Measurements from ENCODE around the gene IQCE.
"Not testable (repeated sequence)": the region's sequence is repeated elsewhere in the genome, so short reads cannot be mapped to it uniquely, and the experiment has no call there.

The IQCE gene

DNA sequence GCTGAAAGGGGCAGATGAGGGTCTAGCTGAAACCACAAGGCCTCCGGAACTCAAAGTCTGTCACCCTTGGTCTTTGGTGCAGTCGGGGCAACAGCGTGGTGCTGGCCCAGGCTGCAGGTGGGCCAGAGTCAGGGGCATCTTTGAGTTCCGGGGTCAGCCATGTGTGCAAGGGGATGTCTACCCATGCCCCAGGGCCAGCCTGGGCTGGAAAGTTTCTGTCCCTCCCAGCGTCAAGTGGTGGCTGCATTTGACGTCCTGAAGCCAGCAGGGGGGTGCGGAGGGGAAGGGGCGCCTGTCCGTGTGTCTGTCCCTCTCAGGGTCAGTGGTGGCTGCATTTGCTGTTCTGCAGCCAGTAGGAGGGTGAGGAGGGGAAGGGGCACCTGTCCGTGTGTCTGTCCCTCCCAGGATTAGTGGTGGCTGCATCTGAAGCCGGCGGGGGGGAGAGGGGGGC is 4.1 kb upstream of the IQCE start:
- no peak for DNase-seq

DNA sequence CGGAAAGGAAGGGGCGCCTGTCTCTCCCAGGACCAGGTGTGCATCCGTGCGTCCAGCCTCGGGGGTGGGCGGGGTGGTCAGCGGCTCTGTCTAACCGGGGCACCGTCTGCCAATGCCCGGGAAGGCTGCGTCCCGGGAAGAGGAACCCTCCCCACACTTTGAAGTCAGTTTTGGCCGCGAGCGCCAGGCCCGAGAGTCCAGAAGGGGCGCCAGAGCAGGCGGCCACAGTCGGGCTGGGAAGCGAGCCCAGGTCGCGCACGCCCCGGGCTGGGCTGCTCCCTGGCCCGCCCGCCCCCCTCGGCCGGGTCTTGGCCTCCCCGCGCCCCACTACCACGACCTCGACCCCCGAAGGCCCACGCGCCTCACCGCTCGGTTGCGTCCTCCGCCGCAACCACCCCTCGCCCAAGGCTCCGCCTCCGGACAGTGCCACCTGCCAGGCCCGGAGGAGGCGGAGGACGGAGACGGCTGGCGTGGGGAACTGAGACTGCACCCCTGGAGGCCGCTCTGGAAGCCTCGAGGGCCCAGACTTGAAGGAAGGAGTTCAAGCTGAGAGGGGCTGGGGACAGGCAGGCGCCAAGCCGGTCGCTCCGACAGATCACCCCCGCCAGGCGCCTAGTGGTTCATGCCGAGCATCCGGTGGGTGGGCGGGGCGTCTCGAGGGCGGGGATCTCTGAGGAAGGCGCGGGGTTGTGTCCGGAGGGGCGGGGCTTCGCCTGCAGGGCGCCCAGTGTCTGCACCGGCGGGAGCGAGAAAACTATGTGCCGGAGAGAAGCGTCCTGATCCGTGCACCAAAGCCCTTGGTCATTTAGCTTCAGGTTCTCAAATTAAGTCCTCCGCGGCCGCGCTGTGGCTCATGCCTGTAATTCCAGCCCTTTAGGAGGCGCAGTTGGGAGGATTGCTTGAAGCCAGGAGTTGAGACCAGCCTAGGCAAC is 3.4 kb upstream of the IQCE start, which contains the start of gene BRAT1:
TSS of gene BRAT1 (minus strand) at position 404 of the 932 bp plus-strand sequence. CDS start 1,093 bp downstream, outside the sequence.
- peak; percentile 93 to 98 (median 97) for DNase-seq

- DNase-seq: peak; percentile 34 to 61 (median 40)
These were observed 638 bp downstream of the IQCE start for GRCh38 chr7:2559283-2559950.

DNA sequence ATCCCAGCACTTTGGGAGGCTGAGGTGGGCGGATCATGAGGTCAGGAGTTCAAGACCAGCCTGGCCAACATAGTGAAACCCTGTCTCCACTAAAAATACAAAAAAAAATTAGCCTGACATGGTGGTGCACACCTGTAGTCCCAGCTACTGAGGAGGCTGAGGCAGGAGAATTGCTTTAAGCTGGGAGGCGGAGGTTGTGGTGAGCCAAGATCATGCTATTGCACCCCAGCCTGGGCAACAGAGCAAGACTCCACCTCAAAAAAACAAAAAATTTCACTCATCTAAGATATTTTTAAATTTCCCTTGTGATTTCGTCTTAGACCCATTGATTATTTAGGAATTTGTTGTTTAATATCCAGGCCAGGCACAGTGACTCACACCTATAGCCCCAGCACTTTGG is 5.2 kb downstream of the IQCE start:
- not testable (repeated sequence) for DNase-seq

- DNase-seq: no peak
These were observed 6.3 kb downstream of the IQCE start for GRCh38 chr7:2564970-2565540.

DNA sequence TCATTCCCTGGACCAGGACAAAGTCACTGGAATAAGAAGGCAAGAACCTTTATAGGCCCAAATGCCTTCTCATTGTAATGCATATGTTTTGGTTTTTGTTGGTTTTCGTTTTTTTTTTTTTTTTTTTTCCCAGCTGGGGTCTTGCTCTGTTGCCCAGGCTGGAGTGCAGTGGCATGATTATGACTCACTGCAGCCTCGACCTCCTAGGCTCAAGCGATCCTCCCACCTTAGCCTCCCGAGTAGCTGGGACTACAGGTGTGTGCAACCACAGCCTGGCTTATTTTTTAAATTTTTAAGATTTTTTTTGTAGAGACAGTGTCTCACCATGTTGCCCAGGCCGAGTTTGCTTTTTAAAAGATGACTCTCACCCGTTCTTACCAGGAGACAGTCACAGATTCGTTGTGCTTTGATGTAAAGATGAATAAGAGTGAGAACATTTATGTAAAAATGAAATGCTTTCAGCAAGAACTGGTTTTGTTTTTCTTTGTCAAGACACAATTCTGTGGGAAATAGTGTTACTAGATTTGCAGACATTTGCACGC is 7.6 kb downstream of the IQCE start:
- DNase-seq: no peak

- no peak for DNase-seq
These were observed 8.3 kb downstream of the IQCE start for GRCh38 chr7:2566890-2567678.

DNA sequence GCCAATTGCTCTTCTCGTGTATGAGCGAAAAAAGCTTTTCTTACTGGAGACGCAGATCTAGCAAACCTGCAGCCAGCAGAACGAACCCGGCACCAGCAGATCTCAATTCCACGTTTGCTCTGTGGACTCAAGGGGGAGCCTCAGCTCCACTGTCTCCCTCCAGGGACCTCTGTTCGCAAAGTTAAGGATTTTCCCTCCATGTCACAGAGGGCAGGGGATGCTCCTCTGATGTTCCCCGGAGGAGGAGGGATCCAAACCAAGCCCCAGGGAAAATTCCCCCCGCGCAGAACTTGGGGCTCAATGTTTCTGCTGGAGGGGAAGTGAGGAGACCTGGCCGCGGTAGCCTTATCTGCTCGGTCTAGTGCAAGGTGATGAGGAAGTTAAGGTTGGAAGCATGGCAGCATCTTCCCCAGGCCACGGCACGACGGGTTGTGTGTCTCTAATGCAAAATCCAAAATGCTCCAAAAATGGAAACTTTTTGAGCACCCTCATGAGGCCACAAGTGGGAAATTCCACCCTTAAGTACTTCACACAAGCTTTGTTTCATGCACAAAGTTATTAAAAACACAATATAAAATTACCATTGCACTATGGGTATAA is 9.0 kb downstream of the IQCE start:
- peak; percentile 60 to 68 (median 65) for DNase-seq

- DNase-seq: no peak
These were observed 9.9 kb downstream of the IQCE start for GRCh38 chr7:2568521-2569223.

- no peak for DNase-seq
These were observed 10.6 kb downstream of the IQCE start for GRCh38 chr7:2569421-2569820.

GRCh38 chr7:2570021-2570420 is 11.2 kb downstream of the IQCE start:
- no peak for DNase-seq

GRCh38 chr7:2571409-2571808 is 12.6 kb downstream of the IQCE start:
- no peak for DNase-seq

GRCh38 chr7:2572101-2572842 is 13.5 kb downstream of the IQCE start:
- DNase-seq: no peak

- DNase-seq: no peak
These were observed 15.0 kb downstream of the IQCE start for GRCh38 chr7:2573761-2574160.

DNA sequence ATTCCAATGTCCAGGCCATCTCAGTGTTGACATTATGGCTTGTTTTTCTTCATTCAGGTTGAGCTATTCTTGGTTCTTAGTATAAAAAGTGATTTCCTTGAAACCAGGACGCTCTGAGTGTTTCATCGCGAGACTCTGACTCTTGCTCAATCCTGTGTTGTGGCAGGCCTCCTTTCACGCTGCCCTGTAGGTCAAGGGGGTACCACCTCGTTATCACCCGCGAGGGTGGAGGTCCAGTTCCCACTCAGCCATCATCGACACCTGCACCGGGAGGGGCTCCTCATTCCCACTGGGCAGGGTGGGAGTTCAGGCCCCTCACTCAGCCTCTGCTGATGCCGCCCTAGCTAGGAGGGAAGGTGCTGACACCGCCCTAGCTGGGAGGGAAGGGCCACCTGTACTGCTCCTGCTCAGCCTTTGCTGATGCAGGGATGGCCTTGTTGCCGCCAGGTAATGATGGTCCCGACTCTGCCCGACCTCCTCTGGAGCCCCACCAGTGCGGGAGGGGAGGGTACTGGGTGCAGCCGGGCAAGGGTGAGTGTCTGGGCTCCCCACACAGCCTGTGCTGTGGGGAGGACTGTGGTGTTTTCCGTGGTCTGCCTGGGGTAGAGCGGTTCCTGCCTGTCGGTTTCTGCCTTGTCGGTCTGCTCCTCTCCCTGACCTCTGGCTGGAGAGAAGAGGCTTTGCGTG is 16.4 kb downstream of the IQCE start:
- no peak for DNase-seq

DNA sequence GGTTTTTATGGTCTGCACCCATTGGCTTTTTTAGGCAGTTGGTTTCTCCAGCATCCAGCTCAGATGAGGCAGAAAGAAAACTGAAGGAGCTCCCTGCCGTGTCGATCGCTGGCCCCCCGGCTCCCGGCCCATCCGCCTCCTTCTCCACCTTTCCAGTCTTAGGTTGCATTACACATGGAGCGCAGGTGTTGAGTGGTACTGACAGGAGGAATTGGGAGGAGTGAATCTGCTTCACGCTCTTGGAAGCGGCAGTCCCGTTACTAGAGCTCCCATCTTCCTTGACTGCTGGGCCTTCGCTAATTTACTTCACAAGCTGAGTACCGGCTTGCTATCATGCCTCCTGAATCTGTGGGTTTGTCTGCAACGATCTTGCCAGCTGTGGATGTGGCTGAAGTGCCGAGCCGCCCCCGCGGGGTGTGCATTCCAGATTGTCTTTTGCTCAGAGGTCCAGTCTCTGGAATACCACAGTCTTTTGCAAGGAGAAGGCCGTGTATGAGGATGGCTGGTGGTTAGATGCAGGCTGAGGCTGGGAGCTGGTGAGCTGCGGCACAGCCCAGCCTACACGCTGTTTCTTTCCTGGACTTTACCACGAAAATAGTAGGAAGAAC is 17.1 kb downstream of the IQCE start:
- DNase-seq: no peak

DNA sequence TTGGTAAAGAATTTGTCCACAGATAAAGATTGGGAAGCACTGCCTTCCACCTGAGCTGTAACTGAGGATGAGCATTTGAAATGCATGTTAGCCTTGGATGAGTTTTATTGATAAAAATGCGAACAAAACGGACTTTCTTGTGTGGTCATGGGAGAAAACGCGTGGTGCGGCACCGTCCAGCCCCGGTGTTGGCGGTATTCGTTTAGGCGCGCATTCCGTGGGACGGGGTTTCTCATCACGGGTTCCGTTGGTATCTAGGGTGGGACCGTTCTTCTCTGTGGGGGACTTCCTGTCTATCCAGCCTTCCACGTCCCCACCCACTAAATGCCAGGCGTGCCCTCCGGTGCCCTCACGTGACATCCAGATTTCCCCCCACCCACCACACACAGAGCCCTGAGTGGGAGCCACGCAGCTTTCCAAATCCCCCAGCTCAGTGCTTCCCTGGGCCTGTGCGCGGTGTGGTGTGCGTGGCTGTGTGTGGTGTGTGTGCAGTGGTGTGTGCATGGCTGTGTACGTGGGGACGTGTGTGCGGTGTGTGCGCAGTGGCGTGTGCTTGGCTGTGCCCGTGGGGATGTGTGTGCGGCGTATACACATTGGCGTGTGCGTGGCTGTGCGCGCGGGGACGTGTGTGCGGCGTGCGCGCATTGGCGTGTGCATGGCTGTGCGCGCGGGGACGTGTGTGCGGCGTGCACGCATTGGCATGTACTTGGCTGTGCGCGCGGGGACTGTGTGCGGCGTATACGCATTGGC is 18.1 kb downstream of the IQCE start:
- DNase-seq: no peak

GRCh38 chr7:2577914-2578680 is 19.3 kb downstream of the IQCE start:
- no peak for DNase-seq
